Panc1 (cell line): ENCODE results near the gene CD84.

Experiments used
- CTCF ChIP-seq: fragments of 450-650 bp; IDR thresholded peaks from 2 replicates; pipeline ENCODE4 v1.5.1; 2017; ENCODE audit warnings: mild to moderate bottlenecking
- POLR2AphosphoS5 ChIP-seq: IDR thresholded peaks from 2 replicates; pipeline ENCODE4 v1.6.1; 2012; ENCODE audit warnings: mild to moderate bottlenecking, low read depth, low read length, moderate library complexity
- REST ChIP-seq, 2 experiments: IDR thresholded peaks; 2 replicates each; pipeline ENCODE4 v1.6.1; 2011 to 2012; ENCODE audit warnings: low read depth in 2 of 2, control low read depth in 1 of 2, low read length in 1 of 2, mild to moderate bottlenecking in 1 of 2, moderate library complexity in 1 of 2; ENCODE audit not compliant: insufficient read depth in 1 of 2
- SIN3A ChIP-seq: IDR thresholded peaks from 2 replicates; pipeline ENCODE4 v1.6.1; 2012; ENCODE audit warnings: low read depth, mild to moderate bottlenecking, low read length, moderate library complexity, borderline replicate concordance; ENCODE audit not compliant: insufficient read depth
- TCF7L2 ChIP-seq: IDR thresholded peaks from 2 replicates; pipeline ENCODE4 v1.6.1; 2011; ENCODE audit warnings: mild to moderate bottlenecking, low read depth, low read length, inconsistent platforms

- TF ChIP-seq CTCF (no peak), POLR2AphosphoS5 (no peak), SIN3A (no peak), TCF7L2 (no peak), REST (IDR thresholded peaks at IDR 0.05; ENCODE audit: insufficient read depth in 1 of 2, low read depth in 2 of 2, low read length in 1 of 2) (no peak)
These were observed 19.1 kb downstream of the CD84 start for GRCh38 chr1:160560045-160560705.
